DND-41 (cell line): Measurements from ENCODE around the gene AQP5.

Source experiments
- EZH2 ChIP-seq: IDR thresholded peaks from 3 replicates; pipeline ENCODE4 v1.6.1; 2012; ENCODE audit warnings: borderline replicate concordance, low read depth, mild to moderate bottlenecking, moderate library complexity, low read length, inconsistent platforms; ENCODE audit not compliant: severe bottlenecking
- TF ChIP-seq, protein P1 (sequence below): IDR thresholded peaks from 2 replicates; pipeline ENCODE4 v1.5.1; 2012; ENCODE audit warnings: borderline replicate concordance, low read length, moderate library complexity, mild to moderate bottlenecking; ENCODE audit not compliant: poor library complexity, severe bottlenecking; ENCODE audit errors: extremely low read depth

DNA sequence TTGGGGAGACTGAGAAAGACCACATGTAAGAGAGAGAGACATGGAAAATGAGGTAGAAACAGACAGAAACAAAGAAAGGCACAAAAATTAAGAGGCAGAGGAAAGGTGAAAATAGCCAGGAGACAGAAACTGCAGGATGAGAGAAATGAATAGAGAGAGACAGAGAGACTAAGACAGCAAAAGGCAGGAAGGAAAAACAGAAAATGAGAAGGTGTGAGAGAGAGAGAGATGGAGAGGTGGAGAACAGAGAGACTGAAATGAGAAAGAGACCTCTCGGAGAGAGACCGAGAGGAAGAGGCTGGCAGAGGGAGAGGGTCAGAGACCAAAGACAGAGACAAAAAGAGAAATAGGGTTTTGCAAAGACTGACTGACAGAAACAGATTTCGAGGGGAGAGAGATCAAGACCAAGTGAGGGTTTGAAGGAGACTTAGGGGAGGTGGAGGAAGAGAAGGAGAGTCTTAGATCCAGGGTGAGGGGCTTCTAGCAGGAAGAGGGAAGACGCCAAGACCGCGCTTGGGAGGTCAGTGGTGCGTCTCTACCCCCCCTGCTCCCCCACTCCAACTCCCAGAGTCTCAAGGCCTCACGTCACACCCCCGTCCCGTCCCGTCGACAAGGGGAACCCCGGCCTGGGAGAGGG is 1.1 kb upstream of the AQP5 start:
- TF ChIP-seq, protein P1, sequence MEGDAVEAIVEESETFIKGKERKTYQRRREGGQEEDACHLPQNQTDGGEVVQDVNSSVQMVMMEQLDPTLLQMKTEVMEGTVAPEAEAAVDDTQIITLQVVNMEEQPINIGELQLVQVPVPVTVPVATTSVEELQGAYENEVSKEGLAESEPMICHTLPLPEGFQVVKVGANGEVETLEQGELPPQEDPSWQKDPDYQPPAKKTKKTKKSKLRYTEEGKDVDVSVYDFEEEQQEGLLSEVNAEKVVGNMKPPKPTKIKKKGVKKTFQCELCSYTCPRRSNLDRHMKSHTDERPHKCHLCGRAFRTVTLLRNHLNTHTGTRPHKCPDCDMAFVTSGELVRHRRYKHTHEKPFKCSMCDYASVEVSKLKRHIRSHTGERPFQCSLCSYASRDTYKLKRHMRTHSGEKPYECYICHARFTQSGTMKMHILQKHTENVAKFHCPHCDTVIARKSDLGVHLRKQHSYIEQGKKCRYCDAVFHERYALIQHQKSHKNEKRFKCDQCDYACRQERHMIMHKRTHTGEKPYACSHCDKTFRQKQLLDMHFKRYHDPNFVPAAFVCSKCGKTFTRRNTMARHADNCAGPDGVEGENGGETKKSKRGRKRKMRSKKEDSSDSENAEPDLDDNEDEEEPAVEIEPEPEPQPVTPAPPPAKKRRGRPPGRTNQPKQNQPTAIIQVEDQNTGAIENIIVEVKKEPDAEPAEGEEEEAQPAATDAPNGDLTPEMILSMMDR, result no peak
- no peak for TF ChIP-seq EZH2
